GM19238 (cell line): ENCODE results near the gene NDUFC1.

ENCODE experiments used
- DNase-seq: peaks from one replicate; pipeline ENCODE4 v3.0.0; 2011; ENCODE audit warnings: low spot score; ENCODE audit not compliant: insufficient read length

The NDUFC1 gene

DNA sequence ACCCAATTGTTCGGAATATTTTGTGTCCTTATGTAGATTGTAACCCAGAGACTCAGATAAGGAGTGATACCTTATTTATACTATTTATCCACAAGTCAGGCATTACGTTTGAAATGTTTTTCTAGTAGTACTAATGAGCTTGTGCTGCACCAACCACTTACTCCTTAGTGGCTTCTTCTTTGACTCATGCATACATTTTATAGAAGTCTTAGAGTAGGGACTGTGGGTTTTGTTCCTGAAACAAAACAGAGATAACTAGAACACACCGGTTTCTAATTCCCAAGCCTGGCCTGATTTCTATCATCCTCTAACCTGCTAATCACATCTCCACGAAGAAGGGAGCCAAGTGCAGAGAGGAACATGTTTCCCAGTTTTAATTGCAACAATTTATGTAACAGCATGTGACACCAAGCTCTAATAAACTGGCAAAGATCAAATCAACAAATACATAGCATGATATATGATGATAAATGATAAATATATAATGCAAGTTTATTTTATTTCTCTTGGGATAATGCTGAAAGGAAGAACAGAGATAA, 54.5 kb downstream of the NDUFC1 start:
- no peak for DNase-seq

DNA sequence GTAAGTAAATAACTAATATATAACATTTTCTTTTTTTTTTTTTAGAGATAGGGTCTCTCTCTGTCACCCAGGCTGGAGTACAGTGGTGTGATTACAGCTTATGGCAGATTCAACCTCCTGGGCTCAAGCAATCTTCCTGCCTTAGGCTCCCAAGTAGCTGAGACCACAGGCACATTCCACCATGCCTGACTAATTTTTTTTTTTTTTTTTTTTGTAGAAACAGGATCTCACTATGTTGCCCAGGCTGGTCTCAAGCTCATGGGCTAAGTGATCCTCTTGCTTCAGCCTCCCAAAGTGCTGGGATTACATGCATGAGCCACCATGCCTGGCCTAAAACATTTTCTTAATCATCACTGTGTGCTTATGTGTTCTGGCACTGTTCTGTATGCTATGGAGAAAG, 55.0 kb downstream of the NDUFC1 start:
- DNase-seq, result no peak

DNA sequence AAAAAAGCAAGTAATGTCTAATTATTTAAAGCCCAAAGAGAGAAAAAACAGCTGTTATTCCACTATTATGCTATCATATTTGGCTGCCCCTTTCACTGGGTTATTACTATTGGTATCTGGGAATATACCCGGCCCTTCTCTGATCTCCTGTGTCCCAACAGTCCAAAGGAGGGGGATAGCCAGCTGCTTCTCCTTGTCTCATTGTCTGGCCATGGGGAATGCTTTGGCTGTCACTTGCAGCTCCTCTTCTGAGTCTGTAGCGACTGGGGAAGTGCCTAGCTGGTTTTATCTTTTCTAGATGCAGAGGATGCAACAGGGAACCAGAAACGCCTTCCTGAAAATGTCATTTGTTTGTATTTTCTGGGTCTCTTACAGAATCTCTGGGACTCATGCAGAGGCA, 56.1 kb downstream of the NDUFC1 start:
- no peak for DNase-seq

DNA sequence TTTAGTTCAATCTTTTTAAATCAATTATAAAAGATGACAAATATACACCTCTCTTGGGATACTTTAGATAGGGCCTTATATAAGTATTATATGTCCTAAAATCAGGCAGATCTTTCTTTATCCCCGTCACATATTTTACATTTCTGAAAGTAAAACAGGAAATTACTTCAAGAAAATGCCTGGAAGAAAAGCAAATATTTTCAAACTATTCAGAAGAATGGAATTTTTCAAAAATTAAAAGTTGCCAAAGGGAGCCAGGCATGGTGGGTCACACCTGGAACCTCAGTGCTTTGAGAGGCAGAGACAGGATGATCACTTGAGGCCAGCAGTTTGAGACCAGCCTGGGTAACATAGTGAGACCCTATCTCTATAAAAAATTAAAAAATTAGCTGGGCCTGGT, 56.7 kb downstream of the NDUFC1 start:
- no peak for DNase-seq

DNA sequence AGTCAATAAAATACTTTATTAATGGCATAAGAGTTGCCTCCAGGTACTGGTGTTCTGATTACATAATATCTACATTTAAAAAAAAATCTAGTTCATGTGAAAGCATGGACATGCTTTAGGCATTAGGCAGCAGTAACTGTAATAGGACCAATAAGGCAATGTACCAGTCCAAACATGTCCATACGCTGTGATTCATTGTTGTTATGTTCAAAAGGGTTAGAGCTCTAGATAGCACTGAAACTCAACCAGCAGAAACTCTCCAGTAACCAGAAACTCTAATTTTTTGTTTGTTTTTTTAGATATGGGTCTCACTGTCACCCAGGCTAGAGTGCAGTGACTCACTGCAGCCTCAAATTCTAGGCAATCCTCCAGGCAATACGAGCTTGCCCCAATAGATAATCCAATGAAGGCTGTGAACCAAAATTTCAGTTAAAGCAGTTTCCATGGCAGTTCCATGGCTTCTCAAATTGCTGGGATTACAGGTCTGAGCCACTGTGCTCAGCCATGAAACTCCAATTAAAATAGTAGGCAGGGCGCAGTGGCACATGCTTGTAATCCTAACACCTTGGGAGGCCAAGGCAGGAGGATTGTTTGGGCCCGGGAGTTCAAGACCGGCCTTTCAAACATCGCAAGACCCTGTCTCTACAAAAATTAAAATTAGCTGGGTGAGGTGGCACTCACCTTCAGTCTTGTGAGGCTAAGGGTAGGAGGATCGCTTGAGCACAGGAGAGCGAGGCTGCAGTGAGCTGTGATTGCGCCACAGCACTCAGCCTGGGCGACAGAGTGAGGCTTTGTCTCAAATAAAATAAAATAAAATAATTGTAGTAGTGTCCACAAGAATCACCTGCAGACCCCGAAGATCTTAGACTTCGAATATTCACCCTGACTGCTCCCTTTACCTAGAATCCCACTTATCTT, 58.6 kb downstream of the NDUFC1 start:
- DNase-seq, result no peak

DNA sequence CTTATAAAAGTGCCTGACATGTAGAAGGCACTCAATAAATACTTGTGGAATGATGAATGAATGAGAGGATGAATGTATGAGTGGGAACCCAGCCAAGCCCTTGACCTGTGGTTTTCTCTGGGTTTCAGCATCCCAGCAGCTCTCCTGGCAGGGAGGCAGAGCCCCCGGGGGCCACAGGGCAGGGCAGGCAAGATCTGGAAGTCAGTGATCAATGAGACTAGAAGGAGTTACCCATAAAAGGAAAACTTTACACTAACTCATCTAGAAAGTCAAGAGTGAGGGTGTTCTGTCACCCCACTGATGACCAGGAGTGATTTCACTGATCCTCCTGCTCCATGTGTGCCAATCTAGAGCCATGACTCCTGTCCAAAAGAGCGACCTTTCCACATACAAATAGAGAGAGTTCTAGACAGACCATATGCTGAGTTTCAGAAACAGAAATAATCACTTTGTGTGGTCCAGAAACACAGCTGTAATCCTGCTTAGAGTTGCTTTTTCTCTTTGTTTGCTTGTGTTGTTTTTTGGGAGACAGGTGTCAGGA, 59.7 kb downstream of the NDUFC1 start:
- DNase-seq, result no peak

DNA sequence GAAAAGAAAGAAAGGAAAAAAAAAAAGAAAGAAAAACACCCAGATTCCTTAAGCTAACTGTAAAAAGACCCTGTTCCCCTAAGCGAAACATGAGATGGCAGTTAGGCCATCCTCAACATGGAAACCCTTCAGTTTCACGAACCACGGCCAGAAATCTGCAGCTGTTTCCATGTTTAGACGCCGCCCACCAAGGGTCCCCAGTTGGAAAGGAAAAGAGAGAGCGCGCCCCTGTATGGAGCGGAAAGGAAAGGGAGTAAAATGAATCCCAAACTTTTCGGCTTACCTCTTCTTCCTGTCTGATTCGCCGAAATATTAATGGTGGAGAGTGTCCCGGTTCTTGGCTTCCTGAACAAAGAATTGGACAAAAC, 60.5 kb downstream of the NDUFC1 start:
- DNase-seq, result no peak

DNA sequence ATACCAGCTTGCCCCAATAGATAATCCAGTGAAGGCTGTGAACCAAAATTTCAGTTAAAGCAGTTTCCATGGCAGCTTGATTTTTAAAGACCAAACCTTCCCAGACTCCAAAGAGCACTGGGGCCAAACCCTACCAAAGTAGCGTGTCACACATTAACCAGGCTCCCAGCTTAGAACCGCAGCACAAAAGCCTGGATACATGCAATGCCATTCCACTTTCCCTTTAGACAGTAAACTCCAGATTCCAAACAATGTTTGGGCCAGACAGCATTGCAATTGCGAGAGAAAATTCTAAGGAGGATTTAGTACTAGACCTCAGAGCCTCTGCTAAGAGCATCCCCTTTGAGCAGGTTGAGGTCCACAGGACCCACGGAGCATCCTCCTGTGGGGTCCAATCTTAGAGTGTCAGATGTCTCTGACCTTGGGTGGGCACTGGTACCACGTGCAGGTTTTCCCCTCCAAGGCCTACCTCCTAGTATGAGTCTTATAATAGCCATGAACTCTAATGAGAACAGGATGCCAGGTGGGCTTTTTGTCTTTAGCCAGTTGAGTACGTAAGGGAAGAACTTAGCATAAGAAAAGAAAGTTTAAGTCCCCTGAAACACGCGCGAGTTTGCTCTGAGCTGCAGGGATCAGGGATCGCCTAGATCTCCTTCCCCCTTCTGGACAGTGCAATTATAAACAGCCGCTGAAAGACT, 61.0 kb downstream of the NDUFC1 start:
- DNase-seq, result no peak
